Measurements from ENCODE around the gene UFM1. TPM values are rescaled to one million over a fixed set of nuclear protein-coding genes. Genes with fewer than 3 reads are reported as not detected.
"Not testable (repeated sequence)": the region's sequence is repeated elsewhere in the genome, so short reads cannot be mapped to it uniquely, and the experiment has no call there.

UFM1 gene
- total RNA-seq, 2 experiments from 2014 or later: 68.7 to 70.3 TPM

DNA sequence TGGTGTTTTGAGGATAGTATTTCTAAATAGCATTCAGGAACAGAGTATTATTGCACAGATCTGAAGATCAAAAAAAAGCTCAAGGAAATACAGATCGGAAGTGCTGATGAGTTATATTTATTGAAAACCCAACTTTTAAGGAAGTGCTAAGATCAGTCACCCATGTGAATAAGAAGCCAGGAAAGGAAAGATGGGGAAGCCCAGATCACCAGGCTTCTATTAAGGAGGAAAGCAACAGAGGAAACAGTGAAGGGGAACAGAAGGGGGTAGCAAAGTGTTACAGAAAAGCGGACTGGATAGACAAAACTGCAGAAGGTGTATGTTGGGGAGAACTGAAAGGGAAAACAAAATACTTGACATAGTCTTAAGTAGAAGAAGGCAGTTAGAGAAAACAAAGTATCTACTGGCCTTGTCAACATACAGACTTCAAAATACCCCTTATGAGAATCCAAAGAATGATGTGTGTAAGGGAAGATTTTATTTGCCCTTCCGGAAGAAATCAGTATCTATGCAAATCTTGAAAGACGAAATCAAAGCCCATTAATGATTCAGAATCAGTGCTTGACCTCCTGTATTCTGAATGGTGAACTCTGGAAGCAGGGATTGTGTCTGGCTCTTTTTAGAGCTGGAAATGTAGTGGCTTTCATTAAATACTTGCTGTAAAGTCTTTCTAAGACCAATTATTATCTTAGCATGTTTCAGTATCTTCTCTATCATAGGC lies 12.1 kb downstream of the UFM1 start:
- Histone ChIP-seq H3K4me3 (ENCODE audit: low read length) (no peak overlapping the region), H3K9me3 (ENCODE audit: control insufficient read depth in 1 of 2, insufficient read depth in 1 of 2, low read length in 2 of 2) (no peaks in the 10 kb centered on the region), H3K36me3 (ENCODE audit: insufficient read depth, low read length) (peaks cover 37% of the 10 kb centered on the region), H3K27me3 (ENCODE audit: control insufficient read depth in 1 of 2, insufficient read depth in 2 of 2, low read length in 2 of 2) (no peaks in the 10 kb centered on the region), H3K4me1 (ENCODE audit: insufficient read depth, low read length) (no peaks in the 10 kb centered on the region), H3K27ac (ENCODE audit: low read depth in 1 of 2, low read length in 2 of 2) (no peak overlapping the region)
- intact Hi-C loops (cut with DNase I, micrococcal nuclease): no loop called here
- H3K9me3 Mint-ChIP-seq: no peaks in the 10 kb centered on the region
- ChIA-PET CTCF (no interaction called here), POLR2A (interaction anchor here (1.4 kb wide), 1 partner anchor 12 kb away, joined by 6 read pairs; the partner anchor contains the start of gene UFM1)
- H3K4me3 Mint-ChIP-seq: no peak overlapping the region
- peaks cover 5% of the 10 kb centered on the region for H3K4me1 Mint-ChIP-seq (ENCODE audit: low read depth)
- ATAC-seq (ENCODE audit: poor library complexity): no peak
- no peak for TF ChIP-seq CTCF (IDR thresholded peaks at IDR 0.05)
- peaks cover 69% of the 10 kb centered on the region for H3K36me3 Mint-ChIP-seq (ENCODE audit: low read depth)
- no peaks in the 10 kb centered on the region for H3K27me3 Mint-ChIP-seq
- H3K27ac Mint-ChIP-seq: no peak overlapping the region
- DNase-seq: peak in 1 of 14 experiments; percentile 10

- no peak for DNase-seq
- no peak for TF ChIP-seq CTCF (IDR thresholded peaks at IDR 0.05)
These were observed 13.6 kb downstream of the UFM1 start for GRCh38 chr13:38363219-38363618.

DNA sequence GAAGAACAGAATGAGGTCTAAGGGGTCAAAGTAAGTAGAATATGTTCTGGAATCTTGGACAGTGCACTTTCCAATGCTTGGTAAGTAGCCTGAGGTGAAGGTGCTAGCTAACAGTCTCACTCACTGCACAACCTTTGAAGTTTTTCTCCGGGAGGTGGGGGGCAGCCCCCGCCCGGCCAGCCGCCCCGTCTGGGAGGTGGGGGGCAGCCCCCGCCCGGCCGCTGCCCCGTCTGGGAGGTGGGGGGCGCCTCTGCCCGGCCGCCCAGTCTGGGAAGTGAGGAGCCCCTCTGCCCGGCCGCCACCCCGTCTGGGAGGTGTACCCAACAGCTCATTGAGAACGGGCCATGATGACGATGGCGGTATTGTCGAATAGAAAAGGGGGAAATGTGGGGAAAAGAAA lies 14.1 kb downstream of the UFM1 start:
- H3K27me3 ChIP-seq (ENCODE audit: control insufficient read depth in 1 of 2, insufficient read depth in 2 of 2, low read length in 2 of 2); H3K9me3 Mint-ChIP-seq; H3K4me1 Mint-ChIP-seq (ENCODE audit: low read depth); H3K27ac ChIP-seq (ENCODE audit: low read depth in 1 of 2, low read length in 2 of 2); H3K4me3 ChIP-seq (ENCODE audit: low read length); H3K27ac Mint-ChIP-seq; H3K27me3 Mint-ChIP-seq; intact Hi-C loops (cut with DNase I, micrococcal nuclease); CTCF ChIA-PET; DNase-seq; ATAC-seq (ENCODE audit: poor library complexity); POLR2A ChIA-PET; H3K9me3 ChIP-seq (ENCODE audit: control insufficient read depth in 1 of 2, insufficient read depth in 1 of 2, low read length in 2 of 2); H3K4me1 ChIP-seq (ENCODE audit: insufficient read depth, low read length); H3K4me3 Mint-ChIP-seq: not testable (repeated sequence)
- H3K36me3 ChIP-seq (ENCODE audit: insufficient read depth, low read length): peaks cover 27% of the 10 kb centered on the region
- H3K36me3 Mint-ChIP-seq (ENCODE audit: low read depth): peaks cover 50% of the 10 kb centered on the region

More at GRCh38 chr13:38363219-38363618, 13.6 kb downstream of the UFM1 start:
- peaks cover 27% of the 10 kb centered on the region for H3K36me3 ChIP-seq (ENCODE audit: insufficient read depth, low read length)
- POLR2A ChIA-PET: no interaction called here
- no peak overlapping the region for H3K4me3 ChIP-seq (ENCODE audit: low read length)
- no peaks in the 10 kb centered on the region for H3K27me3 ChIP-seq (ENCODE audit: control insufficient read depth in 1 of 2, insufficient read depth in 2 of 2, low read length in 2 of 2)
- Mint-ChIP-seq H3K27me3 (no peaks in the 10 kb centered on the region), H3K9me3 (no peaks in the 10 kb centered on the region), H3K27ac (no peak overlapping the region), H3K4me1 (ENCODE audit: low read depth) (peaks cover 5% of the 10 kb centered on the region), H3K4me3 (no peak overlapping the region), H3K36me3 (ENCODE audit: low read depth) (peaks cover 55% of the 10 kb centered on the region)
- CTCF ChIA-PET: no interaction called here
- intact Hi-C loops (cut with DNase I, micrococcal nuclease): no loop called here
- ATAC-seq (ENCODE audit: poor library complexity): no peak
- H3K27ac ChIP-seq (ENCODE audit: low read depth in 1 of 2, low read length in 2 of 2): no peak overlapping the region
- no peaks in the 10 kb centered on the region for H3K9me3 ChIP-seq (ENCODE audit: control insufficient read depth in 1 of 2, insufficient read depth in 1 of 2, low read length in 2 of 2)
- no peaks in the 10 kb centered on the region for H3K4me1 ChIP-seq (ENCODE audit: insufficient read depth, low read length)

GRCh38 chr13:38365661-38366060 lies 16.0 kb downstream of the UFM1 start:
- H3K27ac ChIP-seq (ENCODE audit: low read depth in 1 of 2, low read length in 2 of 2): no peak overlapping the region
- no peaks in the 10 kb centered on the region for H3K27me3 ChIP-seq (ENCODE audit: control insufficient read depth in 1 of 2, insufficient read depth in 2 of 2, low read length in 2 of 2)
- no peaks in the 10 kb centered on the region for H3K9me3 Mint-ChIP-seq
- H3K4me1 Mint-ChIP-seq (ENCODE audit: low read depth): no peaks in the 10 kb centered on the region
- H3K36me3 ChIP-seq (ENCODE audit: insufficient read depth, low read length): peaks cover 21% of the 10 kb centered on the region
- H3K4me3 Mint-ChIP-seq: no peak overlapping the region
- H3K27ac Mint-ChIP-seq: no peak overlapping the region
- no peak overlapping the region for H3K4me3 ChIP-seq (ENCODE audit: low read length)
- no peaks in the 10 kb centered on the region for H3K4me1 ChIP-seq (ENCODE audit: insufficient read depth, low read length)
- no peak for ATAC-seq (ENCODE audit: poor library complexity)
- DNase-seq: no peak
- H3K9me3 ChIP-seq (ENCODE audit: control insufficient read depth in 1 of 2, insufficient read depth in 1 of 2, low read length in 2 of 2): no peaks in the 10 kb centered on the region
- intact Hi-C loops (cut with DNase I, micrococcal nuclease): loop anchor here in 1 of 2 experiments (5.0 kb wide), 1 partner anchor 33 kb away; no protein-coding TSS in a partner anchor
- peaks cover 37% of the 10 kb centered on the region for H3K36me3 Mint-ChIP-seq (ENCODE audit: low read depth)
- ChIA-PET CTCF (no interaction called here), POLR2A (no interaction called here)
- H3K27me3 Mint-ChIP-seq: no peaks in the 10 kb centered on the region
- TF ChIP-seq CTCF (IDR thresholded peaks at IDR 0.05): no peak

Measured in CD4-positive, alpha-beta T cell (primary cell).